ENCODE results near the gene NCOA5.
A peak's percentile ranks its signal among the peaks of the same experiment; 100 is the strongest.

NCOA5 gene

DNA sequence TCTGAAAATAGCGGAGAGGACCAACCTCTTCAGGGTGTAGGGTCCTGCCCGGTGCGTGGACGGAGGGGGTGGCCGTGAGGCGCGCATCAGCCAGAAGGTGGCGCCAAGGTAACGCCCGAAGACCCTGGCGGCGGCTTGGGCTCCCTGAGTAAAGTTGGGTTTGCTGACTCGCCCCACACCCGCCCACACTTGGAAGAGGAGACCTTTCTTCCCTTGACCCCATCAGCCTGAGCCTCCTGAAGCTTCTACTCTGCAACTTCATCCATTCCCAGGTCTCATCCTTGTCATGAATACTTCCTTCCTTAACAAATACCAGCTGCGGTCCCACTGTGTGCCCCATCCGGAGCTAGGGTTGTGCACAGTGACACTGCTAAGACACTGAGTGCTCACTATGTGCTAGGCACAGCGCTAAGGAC is 43.0 kb upstream of the NCOA5 start:
- TF ChIP-seq, protein P1, sequence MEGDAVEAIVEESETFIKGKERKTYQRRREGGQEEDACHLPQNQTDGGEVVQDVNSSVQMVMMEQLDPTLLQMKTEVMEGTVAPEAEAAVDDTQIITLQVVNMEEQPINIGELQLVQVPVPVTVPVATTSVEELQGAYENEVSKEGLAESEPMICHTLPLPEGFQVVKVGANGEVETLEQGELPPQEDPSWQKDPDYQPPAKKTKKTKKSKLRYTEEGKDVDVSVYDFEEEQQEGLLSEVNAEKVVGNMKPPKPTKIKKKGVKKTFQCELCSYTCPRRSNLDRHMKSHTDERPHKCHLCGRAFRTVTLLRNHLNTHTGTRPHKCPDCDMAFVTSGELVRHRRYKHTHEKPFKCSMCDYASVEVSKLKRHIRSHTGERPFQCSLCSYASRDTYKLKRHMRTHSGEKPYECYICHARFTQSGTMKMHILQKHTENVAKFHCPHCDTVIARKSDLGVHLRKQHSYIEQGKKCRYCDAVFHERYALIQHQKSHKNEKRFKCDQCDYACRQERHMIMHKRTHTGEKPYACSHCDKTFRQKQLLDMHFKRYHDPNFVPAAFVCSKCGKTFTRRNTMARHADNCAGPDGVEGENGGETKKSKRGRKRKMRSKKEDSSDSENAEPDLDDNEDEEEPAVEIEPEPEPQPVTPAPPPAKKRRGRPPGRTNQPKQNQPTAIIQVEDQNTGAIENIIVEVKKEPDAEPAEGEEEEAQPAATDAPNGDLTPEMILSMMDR (IDR thresholded peaks at IDR 0.05; ENCODE audit: extremely low read depth, missing control alignments), result peak; percentile 92
- DNase-seq (ENCODE audit: low spot score), result peak; percentile 78

DNA sequence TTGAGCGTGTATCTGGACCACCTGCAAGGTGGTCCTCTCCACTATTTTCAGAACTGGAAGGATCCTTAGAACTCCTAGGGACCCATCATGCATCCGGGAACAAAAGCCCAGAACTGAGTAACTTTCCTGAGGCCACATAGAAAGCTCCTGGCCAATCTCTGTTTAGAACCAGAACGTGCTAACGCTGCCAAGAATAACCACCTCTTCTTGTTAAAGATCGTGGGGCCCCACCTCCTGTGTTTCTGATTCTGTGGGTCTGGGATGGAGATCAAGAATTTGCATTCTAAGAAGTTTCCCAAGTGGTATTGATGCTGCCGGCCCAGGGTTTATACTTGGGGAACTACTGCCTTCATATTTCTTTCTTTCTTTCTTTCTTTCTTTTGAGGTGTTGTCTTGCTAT is 41.6 kb upstream of the NCOA5 start:
- DNase-seq (ENCODE audit: low spot score), result no peak
- TF ChIP-seq, protein P1 (IDR thresholded peaks at IDR 0.05; ENCODE audit: extremely low read depth, missing control alignments), result no peak

DNA sequence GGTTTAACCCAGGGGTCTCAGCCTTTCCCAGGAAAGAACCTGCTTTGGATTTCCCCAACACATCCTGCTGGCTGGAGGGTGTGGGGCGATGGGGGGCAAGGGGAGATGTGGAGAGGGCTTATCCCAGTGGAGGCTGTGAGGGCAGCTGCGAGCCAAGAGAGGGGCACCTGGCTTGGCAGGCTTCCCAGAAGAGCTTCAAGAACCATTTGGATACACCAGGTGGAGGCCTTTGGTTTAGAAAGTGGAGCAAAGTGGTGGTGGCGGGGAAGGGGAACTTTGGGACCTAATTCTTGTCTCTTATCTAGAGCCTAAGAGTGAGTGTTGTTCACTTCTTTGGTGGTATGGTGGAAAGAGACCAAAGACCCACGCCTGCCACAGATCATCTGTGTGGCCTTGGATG is 40.8 kb upstream of the NCOA5 start:
- TF ChIP-seq, protein P1 (IDR thresholded peaks at IDR 0.05; ENCODE audit: extremely low read depth, missing control alignments), result no peak
- DNase-seq (ENCODE audit: low spot score), result no peak

DNA sequence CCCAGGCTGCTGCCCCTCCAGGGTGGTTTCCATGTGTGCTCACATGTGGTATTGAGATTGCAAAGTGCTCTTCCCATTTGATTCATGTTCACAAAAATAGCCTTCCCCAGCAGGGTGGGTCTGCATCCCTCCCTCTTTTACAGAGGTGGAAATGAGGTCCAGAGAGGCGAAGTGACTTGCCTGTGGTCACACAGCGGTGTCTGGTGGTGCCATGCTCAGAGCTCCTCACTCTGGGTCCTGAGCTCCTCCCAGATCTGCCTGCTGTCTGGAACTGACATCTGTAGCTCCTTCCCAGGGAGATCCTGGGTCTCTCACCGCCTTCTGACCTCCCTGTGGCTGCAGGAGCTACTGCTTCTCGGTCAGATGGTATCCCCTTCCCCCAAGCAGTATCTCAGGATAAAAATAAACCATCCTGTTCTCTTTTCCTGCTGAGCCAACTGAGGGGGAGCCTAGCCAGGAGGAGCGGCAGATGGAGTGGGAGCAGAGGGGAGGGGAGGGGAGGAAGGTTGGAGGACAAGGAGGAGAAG is 40.3 kb upstream of the NCOA5 start:
- DNase-seq (ENCODE audit: low spot score), result no peak
- TF ChIP-seq, protein P1 (IDR thresholded peaks at IDR 0.05; ENCODE audit: extremely low read depth, missing control alignments), result no peak

DNA sequence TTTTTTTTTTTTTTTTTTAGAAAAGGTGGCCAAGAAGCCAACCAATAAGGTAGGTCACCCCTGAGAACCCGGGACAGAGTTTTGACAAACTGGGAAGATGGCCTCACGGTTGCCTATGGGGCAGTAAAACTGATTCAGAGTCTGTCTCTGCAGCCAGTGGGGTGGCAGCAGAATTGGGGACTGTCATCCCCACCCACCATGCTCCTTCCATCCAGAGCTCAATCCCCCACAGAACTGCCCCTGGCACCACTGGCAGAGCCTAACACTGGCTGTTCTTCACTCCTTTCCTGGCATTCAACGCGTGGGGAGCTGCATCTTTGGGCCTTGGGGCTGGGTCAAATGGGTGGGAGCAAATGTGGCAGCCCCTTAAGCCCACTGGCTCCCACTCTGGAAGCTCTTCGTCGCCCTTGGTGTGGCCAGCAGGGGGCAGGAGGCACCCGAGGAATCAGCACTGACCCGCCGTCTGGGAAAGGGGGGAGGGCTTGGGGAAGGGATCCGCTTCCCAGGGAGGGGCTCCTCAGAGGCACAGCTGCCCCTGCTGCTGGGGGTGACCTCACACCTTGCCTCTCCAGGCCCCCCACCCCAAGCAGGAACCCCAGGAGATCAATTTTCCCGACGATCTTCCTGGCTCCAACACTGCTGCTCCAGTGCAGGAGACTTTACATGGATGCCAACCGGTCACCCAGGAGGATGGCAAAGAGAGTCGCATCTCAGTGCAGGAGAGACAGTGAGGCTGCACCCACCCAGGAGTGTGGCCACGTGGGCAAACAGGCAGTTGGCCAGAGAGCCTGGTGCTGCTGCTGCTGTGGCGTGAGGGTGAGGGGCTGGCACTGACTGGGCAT is 38.8 kb upstream of the NCOA5 start:
- TF ChIP-seq, protein P1 (IDR thresholded peaks at IDR 0.05; ENCODE audit: extremely low read depth, missing control alignments), result peak; percentile 38
- no peak for DNase-seq (ENCODE audit: low spot score)

DNA sequence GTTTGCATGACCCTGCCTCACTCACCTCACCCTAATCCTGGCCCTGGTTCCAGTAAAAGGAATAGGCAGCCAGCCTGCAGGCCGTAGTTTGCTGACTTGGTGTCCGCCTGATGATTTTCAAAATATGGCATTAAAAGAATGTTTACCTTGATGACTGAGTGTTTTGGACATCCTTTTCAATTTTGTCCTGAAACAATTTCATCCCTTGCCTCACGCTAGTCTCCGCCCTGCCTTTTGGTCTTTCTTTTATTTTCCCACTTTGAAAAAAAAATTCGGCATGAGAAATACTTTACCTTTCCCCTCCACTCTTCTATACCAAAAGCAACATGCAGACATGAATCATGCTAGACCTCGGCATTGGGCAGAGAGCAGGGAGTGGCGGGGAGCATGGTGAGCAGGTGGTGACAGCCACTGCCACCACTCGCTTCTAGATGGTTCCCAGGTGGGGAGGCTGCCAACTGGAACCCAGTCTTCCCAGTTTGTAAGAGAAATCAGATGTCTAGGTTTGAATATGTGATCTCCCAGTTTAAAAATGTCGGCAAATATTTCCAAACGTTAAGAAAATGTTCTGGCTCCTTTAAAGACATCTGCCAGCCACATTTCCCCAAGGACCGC is 37.7 kb upstream of the NCOA5 start:
- TF ChIP-seq, protein P1 (IDR thresholded peaks at IDR 0.05; ENCODE audit: extremely low read depth, missing control alignments), result no peak
- DNase-seq (ENCODE audit: low spot score), result no peak

DNA sequence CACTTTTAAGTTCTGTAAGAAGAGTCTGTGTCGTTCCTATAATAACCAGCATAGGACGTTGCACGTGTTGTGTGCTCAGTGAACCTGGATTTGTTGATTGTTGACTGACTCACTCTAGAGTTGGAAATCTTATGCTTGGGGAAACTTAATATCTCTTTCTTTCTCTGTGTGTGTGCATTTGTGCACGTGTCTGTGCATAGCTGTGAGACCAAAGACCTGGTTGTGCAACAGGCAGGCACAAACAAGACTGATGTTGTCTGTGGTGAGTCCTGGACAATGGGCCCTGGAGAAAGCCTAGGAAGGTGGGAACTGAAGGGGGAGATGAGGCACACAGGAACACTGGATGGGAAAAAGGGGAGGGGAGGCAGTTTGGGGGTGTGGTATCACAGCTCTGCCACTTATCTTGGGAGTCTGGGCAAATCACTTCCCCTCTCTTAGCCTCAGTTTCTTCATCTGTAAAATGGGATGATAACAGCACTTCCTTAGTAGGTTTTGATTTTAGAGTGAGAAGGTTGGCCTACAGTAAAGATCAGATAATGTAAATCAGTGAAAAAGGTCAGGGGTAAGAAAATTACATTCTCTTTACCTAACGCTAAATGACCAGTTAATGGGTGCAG is 36.8 kb upstream of the NCOA5 start:
- TF ChIP-seq, protein P1 (IDR thresholded peaks at IDR 0.05; ENCODE audit: extremely low read depth, missing control alignments), result no peak
- DNase-seq (ENCODE audit: low spot score), result no peak
